NCI-H1092 treated with DMSO at 0.1 percent for 48 hours (cell line): Measurements from ENCODE around the gene ZCCHC14.
A peak's percentile ranks its signal among the peaks of the same experiment; 100 is the strongest.

Experiments
- DNase-seq: peaks from one replicate; lab custom pipeline; 2025; lab: John Stamatoyannopoulos, UW

ZCCHC14 gene

DNA sequence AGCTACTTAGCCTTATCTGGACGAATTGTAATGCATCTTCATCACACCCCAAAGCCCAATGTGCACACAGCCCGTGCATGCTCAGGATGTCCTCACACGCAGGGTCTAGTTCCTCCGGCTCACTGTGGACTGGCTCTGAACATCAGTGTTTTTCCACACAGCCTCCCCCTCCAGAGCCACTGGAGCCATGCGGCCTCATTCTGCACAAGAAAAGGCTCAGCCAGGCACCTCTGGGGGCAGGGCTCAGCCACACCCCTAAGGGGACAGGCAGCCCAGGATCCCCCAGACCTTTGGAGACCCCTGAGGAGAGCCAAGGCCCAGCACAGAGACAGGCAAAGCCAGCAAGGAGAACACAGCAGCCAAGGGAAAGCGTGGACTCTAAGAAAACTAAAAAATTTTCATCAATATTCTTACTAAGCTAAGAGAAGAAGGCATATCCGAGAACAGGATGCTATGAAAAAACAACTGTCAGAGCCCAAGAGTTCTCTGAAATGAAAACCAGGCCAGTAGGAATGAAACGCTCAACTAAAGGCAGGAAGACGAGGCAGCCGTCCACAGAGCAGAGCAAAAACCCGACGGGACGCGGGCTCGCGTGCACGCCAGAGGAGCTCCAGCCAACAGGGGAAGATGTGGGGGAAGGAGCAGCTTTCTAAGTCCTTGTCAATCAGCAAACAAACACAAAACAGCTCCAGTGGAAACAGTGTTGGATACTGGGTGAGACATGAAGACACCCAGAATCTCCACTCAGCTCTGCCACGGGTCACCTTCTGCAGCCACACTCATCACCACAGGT, 66.2 kb downstream of the ZCCHC14 start:
- no peak for DNase-seq

DNA sequence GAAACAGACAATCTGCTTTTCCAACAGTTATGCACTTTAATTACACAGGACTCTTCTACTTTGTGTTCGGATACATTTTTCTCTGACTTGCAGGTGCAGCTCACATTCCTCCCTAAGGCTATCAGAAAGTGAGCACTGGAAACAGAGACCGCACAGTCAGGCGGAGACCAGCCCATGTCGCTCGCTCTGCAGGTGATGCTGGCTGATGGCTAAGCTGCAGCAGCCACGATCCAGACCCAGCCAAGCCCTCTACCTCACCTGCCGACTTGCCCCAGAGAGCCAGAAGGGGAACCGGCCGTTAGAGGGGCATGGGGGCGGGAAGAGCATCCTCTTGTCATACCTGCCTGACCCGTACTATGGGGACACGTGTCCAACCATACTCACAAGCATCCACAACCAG, 66.9 kb downstream of the ZCCHC14 start:
- DNase-seq, result no peak

DNA sequence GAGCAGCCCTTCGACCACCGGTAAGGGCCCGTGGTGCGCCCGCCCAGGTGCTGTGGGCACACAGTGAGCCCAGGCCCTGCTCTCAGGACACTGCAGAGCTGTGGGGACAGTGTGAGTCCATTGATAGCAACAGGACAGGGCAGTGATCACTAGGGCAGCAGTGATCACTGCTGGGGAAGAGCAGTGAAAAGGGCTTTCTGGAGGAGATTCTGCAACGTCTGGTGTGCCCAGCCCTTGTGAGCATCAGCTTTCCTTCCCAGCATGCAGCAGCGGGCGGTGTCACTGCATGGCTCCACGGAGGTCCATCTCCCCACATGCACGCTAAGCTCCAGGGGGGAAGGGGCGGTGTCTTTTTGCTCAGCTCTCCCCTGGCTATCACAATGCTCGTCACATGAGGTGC, 68.6 kb downstream of the ZCCHC14 start:
- no peak for DNase-seq

DNA sequence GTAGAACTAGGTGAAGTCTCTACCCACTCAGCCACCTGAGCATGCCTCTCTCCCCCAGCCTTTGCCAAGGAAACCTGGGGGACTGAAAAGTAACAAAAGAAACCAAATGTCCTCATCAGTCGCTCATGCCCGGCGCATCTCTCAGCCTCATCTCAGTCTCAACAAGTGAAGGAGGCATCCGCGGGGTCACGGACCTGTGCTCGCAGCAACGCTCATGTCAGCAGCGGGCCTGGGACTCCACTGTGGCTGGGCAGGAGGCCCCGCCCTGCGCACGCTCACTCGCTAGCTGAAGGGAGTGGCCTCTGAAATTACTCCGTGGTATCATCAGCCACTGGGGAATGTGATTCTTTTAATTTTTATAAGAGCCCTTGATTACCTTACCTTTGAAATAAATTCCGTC, 69.4 kb downstream of the ZCCHC14 start:
- no peak for DNase-seq

DNA sequence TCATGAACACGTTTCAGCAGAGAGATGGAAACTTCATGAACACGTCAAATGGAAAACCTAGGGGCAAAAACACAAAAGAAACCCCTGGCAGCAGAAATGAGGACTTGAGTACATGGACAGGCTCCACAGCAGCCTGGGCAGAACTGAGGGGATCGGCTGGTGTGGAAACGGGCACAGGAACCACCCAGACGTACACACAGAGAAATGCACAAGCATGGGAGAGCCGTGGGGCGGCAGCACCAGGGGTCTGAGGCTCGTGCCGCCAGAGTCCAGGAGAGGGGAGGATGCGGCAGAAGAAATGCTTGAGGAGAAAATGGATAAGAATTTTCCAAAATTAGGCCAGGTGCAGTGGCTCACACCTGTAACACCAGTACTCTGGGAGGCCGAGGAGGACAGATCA, 70.7 kb downstream of the ZCCHC14 start:
- DNase-seq, result no peak

DNA sequence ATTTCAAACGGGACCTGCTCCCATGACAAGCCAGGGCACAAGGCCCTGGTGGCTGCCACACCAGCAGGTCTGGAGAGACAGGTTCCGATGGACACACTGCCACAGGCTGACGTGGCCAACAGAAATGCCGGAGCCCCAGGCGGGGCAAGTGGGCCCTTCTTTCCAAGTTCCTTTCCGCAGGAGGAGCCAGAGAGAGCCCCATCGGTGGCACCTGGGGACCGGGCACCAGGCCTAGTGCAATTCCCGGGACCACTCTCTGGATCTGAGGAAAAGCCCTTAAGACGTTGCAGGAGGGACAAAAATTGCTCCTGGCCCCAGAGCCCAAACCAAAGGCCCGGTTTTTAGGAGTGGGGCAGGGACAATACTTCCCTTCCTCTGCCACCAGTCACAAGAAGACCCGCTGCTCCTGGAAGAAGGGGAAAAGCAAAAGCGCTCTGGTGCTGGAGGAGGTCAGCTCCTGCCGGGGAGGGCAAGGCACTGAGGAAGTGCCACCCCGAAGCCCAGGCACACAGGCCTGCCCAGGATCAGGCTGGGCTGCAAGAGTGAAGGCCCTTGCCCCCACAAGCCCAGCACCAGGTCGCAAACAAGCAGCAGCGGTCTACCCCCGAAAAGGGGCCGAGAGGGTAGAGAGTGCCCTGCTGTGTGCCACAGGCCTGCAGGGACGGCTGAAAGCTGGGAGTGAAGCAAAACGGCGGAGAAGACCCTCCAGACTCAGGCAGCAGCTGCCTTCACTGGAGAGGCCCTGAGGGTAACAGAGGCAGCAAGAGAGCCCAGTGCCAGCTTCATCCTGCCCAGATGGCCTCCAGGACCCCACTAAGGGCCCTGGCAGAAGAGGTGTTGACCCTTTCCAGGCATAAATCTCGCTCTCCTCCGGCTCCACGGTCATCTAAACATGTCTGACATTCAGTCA, 71.6 kb downstream of the ZCCHC14 start:
- DNase-seq, result no peak

DNA sequence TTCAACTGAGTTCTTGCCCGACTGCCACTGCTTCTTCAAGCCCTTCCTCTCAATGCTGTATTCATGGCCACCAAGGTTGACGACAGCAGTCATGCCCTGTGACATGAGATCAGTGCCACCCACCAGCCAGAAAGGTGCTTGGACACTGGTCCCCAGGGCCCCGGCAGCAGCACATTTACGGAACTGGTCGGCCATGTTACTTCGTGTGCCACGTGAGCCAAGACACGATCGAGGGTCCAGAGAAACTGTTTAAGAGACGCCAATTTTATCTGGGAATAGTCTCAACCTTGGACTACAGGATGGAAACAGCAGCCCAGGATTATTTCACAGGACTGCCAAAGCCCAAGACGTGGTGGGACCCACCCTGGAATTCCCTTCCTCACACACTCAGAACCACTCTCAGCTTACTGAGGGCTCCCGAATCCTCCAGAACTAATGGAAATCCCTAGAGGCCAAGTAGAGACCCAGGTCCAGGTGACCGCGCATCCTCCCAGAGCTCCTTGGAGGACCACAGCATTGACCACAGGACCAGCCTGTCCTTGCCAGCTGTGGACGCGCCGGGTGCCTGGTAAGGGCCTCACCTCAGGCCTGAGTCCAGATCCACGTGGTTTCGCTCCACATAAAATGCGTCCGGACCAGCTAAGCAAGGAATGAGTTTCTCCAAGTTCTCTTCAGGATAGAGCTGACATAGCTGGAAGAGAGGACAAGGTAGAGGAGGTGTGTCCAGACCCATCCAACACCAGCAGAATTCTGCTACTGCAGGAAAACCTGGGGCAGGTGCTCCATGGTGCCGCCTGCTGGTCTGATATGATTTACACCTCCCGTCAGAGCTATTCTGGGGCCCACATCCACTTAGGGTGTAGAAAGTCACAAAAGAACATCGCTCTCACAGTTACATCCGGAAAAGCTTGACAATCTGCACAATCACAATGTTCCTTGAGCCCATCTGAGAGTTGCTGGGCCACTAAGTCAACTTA, 72.5 kb downstream of the ZCCHC14 start:
- no peak for DNase-seq

DNA sequence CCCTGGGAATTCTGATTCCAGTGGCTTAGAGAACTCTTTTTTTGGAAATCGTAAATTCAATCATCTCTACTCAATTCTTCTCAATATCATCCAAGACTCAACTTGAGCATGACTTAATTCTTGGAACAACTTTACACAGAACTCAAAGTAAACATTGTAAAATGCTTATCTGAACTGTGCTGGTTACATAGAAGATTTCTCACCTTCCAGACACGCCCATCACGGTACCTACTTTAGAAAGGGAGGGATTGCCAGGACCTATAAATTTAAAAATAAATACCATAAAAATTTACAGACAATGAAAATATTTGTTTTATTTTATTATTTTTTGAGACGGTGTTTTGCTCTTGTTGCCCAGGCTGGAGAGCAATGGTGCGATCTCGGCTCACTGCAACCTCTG, 74.2 kb downstream of the ZCCHC14 start:
- DNase-seq, result no peak

DNA sequence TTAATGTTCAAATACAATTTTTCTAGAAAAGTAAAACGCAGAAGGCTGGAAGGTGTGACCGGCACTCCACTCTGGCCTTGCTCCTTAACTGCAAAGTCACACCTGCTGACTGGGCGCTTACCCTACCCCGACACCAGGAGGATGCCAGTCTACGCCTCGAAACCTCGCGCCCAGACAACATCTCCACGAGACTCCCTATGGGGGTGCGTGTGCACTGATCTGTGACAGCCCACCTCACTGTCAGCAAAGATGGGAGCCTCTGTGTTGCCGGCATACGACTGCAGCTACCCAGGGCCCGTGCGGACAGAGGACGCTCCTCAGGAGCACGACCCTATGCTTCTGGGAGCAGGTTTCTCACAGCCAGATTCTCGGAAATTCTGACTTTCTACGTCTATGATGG, 74.6 kb downstream of the ZCCHC14 start:
- no peak for DNase-seq

DNA sequence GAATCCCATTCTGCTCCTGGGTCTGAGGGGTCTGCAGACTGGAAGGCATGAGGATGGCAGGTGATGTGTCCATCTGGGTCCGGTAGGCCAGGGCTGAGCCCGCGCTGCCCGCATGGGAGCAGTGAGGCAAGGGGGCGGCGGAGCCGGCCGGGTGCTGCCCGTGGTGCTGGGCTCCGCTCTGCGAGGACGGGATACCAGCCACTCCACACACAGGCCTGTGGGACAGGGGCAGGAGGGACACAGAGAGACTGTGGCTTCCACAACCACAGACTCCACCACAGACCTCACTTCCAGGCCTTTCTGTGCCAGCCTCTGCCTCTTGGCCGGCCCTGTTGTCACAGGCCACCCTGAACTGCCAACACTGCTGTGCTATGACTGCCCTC, 75.3 kb downstream of the ZCCHC14 start:
- DNase-seq, result no peak

DNA sequence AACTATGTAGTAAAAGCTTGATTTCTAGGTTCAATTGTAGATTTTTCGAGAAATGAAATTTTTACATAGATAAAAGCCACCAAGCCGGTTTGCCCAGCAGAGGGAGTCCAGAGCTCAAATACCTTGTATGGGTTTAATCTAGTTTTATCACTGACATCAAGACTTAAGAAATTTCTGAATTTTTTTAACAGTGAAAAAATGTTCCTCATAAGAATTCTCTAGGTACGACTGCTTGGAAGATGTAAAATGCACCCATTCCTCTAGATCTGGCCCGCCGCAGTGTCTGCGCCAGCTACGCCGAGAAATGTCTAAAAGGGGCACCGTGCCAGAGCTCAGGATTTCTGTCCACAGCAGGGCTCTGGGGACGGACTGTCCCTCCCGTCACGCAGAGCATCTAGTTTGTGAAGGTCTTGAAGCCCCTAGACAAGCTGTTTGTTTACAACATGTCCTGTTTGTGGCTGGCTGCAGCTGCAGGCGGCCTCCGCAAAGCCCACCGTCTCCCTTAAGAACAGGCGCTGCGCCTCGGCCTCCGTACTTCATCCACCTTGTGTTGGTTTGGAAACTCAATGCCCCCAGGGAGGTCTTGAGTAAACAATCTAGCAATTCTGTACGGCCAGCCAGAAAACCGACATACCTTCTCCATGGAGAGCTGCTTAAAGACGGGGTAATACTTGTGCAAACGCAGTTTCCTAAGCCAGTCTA, 75.8 kb downstream of the ZCCHC14 start:
- DNase-seq, result peak; percentile 16

DNA sequence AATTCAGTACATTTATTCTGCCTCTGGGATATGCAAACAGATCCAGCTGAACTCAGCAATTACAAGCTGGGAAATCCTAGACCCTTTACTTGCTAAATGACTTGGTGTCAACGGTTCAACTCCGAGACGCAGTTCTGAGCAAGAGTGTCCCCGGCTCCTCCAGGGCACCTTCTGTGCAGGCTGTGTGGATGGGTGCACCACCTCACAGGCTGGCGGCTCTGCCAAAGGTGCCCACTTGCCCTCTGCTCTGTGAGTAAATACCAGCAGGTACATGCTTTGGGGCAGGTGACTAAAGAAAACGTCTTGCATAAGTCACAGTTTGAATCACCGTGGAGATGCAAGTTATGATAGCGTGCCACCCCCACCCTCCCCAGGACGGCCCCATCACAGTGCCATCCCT, 77.4 kb downstream of the ZCCHC14 start:
- DNase-seq, result no peak

DNA sequence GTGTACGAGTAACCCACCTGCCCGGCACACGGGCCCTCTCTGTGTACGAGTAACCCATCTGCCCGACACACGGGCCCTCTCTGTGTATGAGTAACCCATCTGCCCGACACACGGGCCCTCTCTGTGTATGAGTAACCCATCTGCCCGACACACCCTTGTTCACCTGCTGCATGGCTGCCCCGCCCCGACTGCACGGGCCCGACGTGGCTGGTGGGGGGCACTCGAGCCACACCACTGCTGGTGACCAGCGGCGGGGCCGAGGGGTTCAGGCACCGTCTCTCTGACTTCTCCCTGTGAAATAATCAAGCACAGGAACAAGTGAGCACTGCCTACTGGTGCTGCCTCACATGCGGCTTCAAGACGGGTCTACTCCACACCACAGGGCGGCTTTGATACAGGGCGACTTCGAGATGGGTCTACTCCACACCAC, 78.6 kb downstream of the ZCCHC14 start:
- DNase-seq, result no peak

DNA sequence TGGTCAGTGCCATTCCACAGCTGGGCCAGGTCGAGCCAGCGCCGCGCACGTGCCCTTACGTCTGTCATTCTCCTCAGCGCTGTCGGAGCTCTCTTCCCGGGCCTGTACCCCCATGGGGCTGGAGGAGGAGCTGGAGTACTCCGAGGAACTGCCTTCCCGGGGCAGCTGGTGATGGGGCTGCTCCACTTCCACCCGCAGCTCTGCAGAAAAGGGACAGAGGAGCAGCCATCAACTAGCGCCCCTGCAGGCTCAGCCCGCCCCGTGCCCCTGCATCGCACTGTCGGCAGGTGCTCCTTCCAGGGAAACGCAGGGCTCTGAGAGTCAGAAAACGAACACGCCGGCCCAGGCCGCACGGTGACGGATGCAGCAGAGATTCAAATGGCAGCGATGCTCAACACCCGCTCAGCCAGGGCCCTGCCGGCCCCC, 79.8 kb downstream of the ZCCHC14 start:
- DNase-seq, result no peak

DNA sequence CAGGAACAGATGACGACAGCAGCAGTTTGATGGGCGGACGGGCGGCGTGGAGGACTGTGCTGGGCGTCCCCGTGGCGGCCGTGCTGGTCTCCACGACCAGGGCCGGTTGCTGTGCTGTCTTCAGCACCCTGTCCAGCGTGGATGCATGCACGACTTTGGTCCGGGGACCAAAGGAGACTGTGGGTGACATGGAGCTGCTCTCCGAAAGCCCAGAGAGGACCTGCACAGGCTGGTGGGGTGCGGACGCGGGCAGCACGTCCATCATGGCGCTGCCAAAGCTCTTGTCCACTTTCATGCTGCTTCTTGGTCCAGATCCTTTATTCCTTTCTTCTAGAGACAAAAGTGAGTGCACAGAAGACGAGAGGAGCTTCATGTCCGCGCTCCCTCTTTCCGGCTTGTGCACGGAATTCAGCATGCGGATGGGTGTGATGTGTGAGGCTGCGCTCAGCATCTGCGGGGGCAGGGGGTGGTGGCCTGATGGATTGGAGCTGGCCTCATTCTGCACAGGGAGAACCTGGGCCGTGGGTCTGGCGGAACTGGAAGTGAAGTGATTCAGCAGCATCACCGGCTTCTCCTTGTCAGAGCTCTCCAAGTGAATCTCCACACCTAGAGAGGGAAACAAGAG, 80.3 kb downstream of the ZCCHC14 start:
- DNase-seq, result no peak

DNA sequence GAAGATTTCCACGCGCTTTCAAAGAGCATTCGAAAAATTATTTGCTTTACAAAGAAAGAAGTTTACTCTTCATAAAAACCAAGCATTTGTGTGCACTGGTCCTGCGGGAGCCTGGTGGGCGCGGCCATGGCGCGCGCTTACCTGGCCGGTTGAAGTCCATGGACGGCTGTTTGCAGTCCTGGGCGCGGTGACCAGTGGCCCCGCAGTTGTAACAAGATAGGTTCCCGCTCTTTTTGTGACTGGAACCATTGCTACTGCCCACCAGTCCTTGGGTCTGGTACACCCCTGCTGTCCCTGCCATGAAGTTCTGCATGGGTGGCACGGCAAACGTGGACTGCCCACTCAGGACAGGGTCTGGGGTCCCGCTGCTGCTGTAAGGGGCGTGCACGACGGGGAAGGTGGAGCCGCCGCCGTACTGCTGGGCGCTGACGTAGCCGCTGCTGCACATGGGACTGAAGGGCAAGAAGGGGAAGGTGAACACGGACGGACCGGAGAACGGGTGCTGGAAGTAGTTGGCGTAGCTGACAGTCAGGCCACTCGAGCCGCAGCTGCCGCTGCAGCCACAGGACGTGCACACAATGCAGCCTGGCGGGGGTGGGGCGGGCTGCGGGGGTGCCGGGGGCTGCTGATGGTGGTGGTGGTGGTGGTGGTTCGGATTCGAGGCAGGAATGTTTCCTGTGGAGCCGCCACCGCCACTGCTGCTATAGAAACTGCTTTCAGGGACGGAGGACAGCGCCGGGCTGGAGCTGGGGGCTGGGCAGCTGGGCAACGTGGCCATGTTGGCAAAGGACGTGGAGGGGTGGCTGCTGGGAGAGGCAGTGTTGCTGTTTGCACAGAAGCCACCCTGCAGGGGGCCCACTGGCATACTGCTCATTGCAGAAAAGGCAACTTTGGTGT, 81.2 kb downstream of the ZCCHC14 start:
- DNase-seq, result no peak

DNA sequence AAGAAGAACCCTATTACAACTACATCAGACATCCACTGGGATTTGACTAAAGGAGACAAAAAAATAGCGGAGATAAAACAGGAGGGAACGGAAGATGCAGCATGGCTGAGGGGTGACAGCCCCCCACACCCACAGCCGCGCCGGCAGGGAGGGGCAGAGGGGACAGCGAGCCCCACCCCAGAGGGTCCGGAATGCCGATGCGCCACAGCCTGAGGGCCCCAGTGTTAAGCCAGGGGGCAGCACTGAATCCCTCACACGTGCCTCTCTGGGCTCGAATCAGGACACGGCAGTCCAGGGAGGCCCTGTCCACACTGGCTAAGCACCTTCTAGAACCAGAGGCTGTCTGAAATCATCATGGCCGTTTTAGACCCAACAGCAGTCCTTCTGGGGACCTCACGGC, 81.9 kb downstream of the ZCCHC14 start:
- no peak for DNase-seq

DNA sequence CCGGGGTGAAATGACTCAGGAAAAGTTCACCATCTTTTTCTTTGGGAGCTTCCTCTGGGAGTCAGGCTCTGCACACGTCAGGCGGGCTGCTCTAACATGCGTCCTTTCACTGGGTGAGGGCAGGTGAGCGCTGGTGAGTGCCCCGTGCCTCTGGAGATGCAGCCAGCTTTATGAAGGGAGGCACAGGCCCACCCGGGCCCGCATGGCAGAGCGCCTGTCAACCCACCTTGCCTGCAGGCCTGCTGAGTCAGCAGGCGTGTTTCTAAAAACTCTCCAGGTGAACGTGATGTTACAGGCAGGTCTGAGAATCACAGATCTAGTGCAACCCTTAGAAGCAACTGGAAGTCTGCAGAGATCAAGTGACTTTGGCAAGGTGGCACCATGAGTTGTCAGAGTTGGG, 82.3 kb downstream of the ZCCHC14 start:
- DNase-seq, result no peak

DNA sequence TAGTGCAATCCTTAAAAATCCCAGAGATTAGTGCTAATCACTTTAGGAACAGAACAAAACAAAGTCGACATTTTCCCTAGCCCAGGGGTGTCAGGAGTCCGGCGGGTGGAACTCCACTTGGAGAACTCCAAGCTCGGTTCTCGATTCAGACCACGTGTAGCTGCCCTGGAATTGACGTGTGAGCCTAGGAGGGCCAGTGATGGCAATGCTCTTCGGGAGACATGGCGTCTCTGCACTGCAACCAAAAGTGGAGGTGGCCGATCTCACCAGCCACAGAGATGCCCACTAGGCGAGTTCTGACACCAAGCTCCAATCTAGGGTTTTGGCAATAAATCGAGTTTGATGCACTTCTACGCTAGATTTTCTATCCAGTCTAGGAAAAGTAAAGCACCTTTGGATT, 83.0 kb downstream of the ZCCHC14 start:
- no peak for DNase-seq

DNA sequence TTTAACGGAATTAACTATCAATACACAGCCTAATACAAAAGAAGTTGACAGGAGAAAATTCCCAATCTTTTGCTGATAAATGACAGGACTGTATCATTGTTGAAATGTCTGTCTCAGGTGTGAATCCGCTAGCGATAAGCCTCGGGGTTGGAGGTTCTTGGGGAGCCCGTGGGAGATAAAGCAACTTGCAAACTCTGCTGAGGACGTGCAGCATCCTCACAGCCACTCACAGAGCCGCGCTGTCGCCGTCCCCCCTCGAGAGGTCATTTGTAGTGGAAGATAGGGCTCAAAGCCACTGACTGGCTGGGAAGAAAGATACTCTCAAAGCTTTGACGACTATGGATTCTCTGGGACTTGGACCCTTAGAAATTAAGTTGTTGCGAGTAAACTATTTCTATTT, 83.7 kb downstream of the ZCCHC14 start:
- DNase-seq, result no peak
